Suprapubic skin (tissue), 3 donors: ENCODE results near the gene TRIM26.

Experiments used
- CTCF ChIP-seq, 2 donors: fragments of 200-600 bp in 1 of 2; fragments of 450-650 bp in 1 of 2; sonication (generic) in 1 of 2; IDR thresholded peaks; one replicate each; pipeline ENCODE4 v1.5.1; 2016 to 2019; ENCODE audit warnings: antibody characterized with exemption in 2 of 2, mild to moderate bottlenecking in 1 of 2, moderate library complexity in 1 of 2
- EP300 ChIP-seq: sonication (generic); formaldehyde crosslinking; IDR thresholded peaks from one replicate; pipeline ENCODE4 v1.6.1; 2017; ENCODE audit warnings: antibody characterized with exemption

- TF ChIP-seq CTCF (IDR thresholded peaks at IDR 0.05) (no peak), EP300 (no peak)
Observed at GRCh38 chr6:30152910-30153610, 60.1 kb downstream of the TRIM26 start.
